Mesodermal cell (in vitro differentiated cells): ENCODE measurements around the gene PIK3AP1.
"Not testable (repeated sequence)": the region's sequence is repeated elsewhere in the genome, so short reads cannot be mapped to it uniquely, and the experiment has no call there.

Experiments
- H3K27ac ChIP-seq: 2 replicates; pipeline ENCODE4 v1.7.0; 2013; ENCODE audit warnings: mild to moderate bottlenecking, low read depth, low read length, moderate library complexity; ENCODE audit not compliant: severe bottlenecking
- H3K36me3 ChIP-seq: 2 replicates; pipeline ENCODE4 v1.7.1; 2013; ENCODE audit warnings: mild to moderate bottlenecking, low read length, moderate library complexity; ENCODE audit not compliant: control insufficient read depth, insufficient read depth
- H3K4me1 ChIP-seq: one replicate; pipeline ENCODE4 v1.7.1; 2013; ENCODE audit warnings: mild to moderate bottlenecking, low read length; ENCODE audit not compliant: insufficient read depth, control insufficient read depth, poor library complexity, severe bottlenecking
- H3K4me3 ChIP-seq: 2 replicates; pipeline ENCODE4 v1.7.0; 2013; ENCODE audit warnings: low read length, control low read depth, mild to moderate bottlenecking; ENCODE audit not compliant: insufficient read depth, poor library complexity, severe bottlenecking; ENCODE audit errors: extremely low read depth
- H3K9me3 ChIP-seq: 2 replicates; pipeline ENCODE4 v1.7.1; 2013; ENCODE audit warnings: mild to moderate bottlenecking, low read length, moderate library complexity; ENCODE audit not compliant: control insufficient read depth
- WGBS, 2 experiments: methylation state at CpG; one replicate each; pipeline ENCODE4 v1.1.5; 2013; ENCODE audit warnings: missing lambda C conversion rate in 2 of 2; ENCODE audit not compliant: insufficient coverage in 2 of 2; 5-methylcytosine and 5-hydroxymethylcytosine counted together

The PIK3AP1 gene

GRCh38 chr10:96684826-96685225 is 35.5 kb downstream of the PIK3AP1 start:
- peaks cover 4% of the 10 kb centered on the region for H3K4me1 ChIP-seq
- 100% methylated on average over 1 of the region's 4 CpGs; no CpG with 5 or more reads in 1 of the 2 experiments for WGBS, 2 experiments
- no peaks in the 10 kb centered on the region for H3K9me3 ChIP-seq
- no peaks in the 10 kb centered on the region for H3K36me3 ChIP-seq
- no peak overlapping the region for H3K27ac ChIP-seq
- H3K4me3 ChIP-seq, result no peak overlapping the region

DNA sequence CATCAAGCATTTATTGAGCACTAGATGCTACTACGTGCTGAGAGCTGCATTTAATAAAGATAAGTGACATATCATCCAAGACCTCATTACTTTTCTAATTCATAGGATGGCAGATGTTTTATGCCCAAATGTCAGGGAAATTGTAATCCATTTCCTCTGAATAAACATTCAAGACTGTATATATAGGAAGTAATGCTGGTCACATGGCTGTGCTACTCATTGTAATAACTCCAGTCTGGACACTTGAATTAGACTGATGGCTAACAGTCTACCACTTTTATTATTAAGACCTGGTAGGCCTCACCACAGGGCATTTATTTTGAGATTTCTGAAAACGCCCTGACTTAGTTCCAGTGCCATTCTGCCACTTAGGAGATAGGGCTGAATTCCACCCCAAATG is 36.6 kb downstream of the PIK3AP1 start:
- 100% methylated on average over 1 of the region's 2 CpGs; no CpG with 5 or more reads in 1 of the 2 experiments for WGBS, 2 experiments

DNA sequence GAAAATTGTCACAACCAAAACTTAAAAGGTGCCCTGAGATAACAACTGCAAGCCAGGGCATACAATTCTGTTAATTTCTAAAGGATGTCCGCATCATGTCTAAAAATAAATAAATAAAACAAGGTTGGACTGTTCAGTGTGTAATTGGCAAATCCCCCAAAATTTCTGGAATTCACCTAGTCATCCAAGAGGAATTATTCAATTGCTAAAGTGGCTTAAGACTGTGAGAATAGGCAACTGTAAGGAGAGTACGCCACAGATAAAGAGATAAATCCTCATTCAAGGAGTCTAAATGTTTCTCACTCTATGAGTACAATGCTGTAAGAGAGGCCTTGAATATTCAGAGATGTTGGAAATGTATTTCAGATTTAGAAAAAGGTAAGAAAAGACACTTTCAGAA is 37.2 kb downstream of the PIK3AP1 start:
- no peak overlapping the region for H3K4me3 ChIP-seq
- H3K36me3 ChIP-seq, result no peaks in the 10 kb centered on the region
- no CpG with 5 or more reads among the region's 2 CpGs for WGBS, 2 experiments
- no peak overlapping the region for H3K27ac ChIP-seq
- peaks cover 4% of the 10 kb centered on the region for H3K4me1 ChIP-seq
- H3K9me3 ChIP-seq, result no peaks in the 10 kb centered on the region

More for the DNA sequence above, 36.6 kb downstream of the PIK3AP1 start:
- Histone ChIP-seq H3K27ac (no peak overlapping the region), H3K4me1 (peaks cover 4% of the 10 kb centered on the region), H3K9me3 (no peaks in the 10 kb centered on the region), H3K4me3 (no peak overlapping the region), H3K36me3 (no peaks in the 10 kb centered on the region)

- no peaks in the 10 kb centered on the region for H3K36me3 ChIP-seq
- no peaks in the 10 kb centered on the region for H3K9me3 ChIP-seq
- H3K27ac ChIP-seq, result no peak overlapping the region
- H3K4me3 ChIP-seq, result no peak overlapping the region
- H3K4me1 ChIP-seq, result peaks cover 4% of the 10 kb centered on the region
- 88 to 94% methylated on average over 3 of the region's 3 CpGs for WGBS, 2 experiments
These were observed 38.8 kb downstream of the PIK3AP1 start for GRCh38 chr10:96681524-96681923.

DNA sequence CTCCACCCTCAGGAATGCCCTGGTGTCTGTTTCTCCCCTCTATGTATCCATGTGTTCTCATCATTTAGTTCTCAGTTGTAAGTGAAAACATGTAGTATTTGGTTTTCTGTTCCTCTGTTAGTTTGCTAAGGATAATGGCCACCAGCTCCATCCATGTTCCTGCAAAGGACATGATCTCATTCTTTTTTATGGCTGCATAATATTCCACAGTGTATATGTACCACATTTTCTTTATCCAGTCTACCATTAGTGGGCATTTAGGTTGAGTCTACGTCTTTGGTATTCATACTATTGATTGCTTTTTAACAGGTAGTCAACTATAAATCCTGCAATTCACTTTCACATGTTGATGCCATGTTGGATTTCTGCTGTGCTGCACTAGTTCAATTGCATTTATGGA is 39.9 kb downstream of the PIK3AP1 start:
- H3K4me3 ChIP-seq, H3K4me1 ChIP-seq, H3K9me3 ChIP-seq, H3K27ac ChIP-seq, H3K36me3 ChIP-seq: not testable (repeated sequence)
- no CpG with 5 or more reads among the region's 1 CpG for WGBS, 2 experiments

- no peak overlapping the region for H3K4me3 ChIP-seq
- H3K4me1 ChIP-seq, result peaks cover 13% of the 10 kb centered on the region
- no CpG with 5 or more reads among the region's 1 CpG for WGBS, 2 experiments
- H3K27ac ChIP-seq, result no peak overlapping the region
- no peaks in the 10 kb centered on the region for H3K9me3 ChIP-seq
- H3K36me3 ChIP-seq, result no peaks in the 10 kb centered on the region
These were observed 41.6 kb downstream of the PIK3AP1 start for GRCh38 chr10:96678725-96679124.

DNA sequence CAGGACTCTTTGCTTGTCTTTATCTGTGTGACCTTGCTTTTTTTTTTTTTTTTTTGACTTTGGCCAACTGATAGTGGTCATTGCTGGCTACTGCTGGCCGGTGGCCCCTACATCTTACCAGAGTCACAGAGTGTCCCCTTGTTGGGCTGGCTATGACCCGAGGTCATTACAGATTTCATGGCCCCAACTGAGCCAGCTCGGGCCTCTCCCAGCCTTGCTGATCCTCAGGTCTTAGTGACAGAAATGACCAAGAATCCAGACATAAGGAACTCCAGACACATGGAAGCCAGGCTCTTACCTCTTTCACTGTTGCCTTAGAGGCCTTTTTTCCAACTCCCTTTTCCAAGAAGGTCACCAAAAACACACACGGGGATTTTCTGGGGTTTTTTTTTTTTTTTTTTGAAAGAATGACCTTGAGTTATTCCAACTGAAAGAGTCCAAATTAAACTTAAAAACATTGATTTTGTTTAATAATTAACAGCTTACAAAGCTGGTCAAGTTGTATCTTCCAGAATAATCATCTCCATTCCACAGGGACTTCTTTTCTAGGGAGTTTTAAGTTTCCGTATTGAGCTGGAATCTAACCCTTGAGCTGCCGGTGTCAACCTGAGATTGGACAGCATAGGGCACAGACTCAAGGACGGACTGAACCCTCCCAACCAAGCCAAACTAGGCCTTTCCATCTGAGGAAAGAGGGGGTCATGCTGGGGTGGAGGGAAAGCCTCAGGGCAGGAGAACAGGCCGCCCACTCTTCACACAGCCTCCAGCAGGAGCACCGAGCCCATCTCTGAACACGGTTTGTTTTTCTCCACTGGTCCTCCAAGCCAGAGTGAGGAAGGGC is 43.8 kb downstream of the PIK3AP1 start:
- Histone ChIP-seq H3K27ac (no peak overlapping the region), H3K9me3 (no peaks in the 10 kb centered on the region), H3K36me3 (no peaks in the 10 kb centered on the region), H3K4me3 (no peak overlapping the region), H3K4me1 (peaks cover 9% of the 10 kb centered on the region)
- 84 to 97% methylated on average over 4 to 6 of the region's 10 CpGs for WGBS, 2 experiments

- Histone ChIP-seq H3K4me3 (no peak overlapping the region), H3K4me1 (peaks cover 9% of the 10 kb centered on the region), H3K9me3 (no peaks in the 10 kb centered on the region), H3K36me3 (no peaks in the 10 kb centered on the region), H3K27ac (no peak overlapping the region)
- WGBS, 2 experiments, result 85 to 89% methylated on average over 1 to 2 of the region's 3 CpGs
These were observed 44.5 kb downstream of the PIK3AP1 start for GRCh38 chr10:96675846-96676245.

DNA sequence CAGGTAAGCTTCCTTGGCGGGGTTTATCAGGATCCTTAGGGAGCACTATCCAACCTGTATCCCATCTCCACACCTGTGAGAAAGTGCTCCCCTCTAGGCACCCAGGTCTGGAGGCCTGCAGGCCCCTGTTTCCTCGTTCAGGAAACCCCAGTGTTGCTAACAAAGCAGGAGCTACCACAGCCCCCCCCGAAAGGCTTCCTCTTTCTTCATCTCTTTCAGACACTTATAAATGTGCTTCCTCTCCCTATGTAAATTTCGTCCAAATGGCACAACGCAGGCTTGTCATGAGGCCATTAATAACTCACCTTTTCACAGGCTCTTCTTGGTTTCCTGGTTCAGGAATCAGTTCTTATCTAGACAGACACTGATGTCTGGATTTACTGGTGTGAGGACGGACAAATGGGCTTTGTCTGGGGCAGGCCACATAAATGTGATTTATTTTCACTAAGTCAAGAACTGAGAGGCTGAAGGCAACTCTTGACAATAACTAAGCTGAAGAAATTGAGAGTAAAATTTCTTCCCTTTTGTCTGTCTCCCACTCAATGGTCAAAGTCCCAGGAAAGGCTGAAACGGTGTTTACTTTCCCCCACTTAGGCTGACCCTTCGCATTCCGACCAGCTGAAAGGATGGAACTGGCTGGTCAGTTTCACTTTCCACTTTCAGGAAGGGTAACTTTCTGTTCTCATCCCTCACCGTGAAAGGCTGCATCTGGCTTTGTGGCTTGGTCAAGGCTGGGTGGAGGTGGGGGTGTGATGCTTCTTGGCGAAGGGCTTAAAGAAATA is 46.8 kb downstream of the PIK3AP1 start:
- 90 to 92% methylated on average over 7 to 8 of the region's 11 CpGs for WGBS, 2 experiments
- Histone ChIP-seq H3K4me3 (no peak overlapping the region), H3K9me3 (no peaks in the 10 kb centered on the region), H3K4me1 (peaks cover 9% of the 10 kb centered on the region), H3K27ac (no peak overlapping the region), H3K36me3 (no peaks in the 10 kb centered on the region)

DNA sequence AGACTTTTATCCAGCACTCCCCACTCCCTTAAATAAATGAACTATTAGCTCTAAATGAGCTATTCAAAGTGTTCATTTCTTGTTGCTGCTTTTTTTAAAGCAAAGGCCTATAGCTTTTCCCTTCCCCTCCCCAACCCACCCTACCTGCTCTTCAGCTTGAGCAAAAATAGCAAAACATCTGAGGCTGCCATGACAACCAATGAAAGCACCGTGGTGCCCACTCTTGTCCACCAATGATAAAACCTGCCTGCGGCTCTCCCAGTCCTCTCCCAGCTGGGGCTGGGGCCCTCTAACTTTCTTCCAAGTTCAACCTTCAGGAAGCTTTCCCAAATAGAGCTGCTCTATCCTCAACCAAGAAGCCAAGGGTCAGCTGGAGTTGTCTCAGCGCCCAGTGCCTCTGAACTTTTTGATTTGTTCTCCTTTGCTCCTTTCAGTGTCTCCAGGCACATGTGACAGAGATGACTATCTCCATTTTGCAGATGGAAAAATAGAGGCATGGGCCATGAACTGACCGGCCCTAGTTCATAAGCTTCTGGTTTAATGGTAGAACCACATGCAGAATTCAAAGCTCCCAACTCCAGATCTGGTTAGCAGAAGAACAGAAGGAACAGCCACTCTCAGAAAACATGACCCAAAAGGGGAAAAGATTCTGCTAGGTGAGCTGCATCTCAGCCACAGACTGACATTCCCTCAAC is 47.7 kb downstream of the PIK3AP1 start:
- H3K4me3 ChIP-seq, result no peak overlapping the region
- WGBS, 2 experiments, result 90 to 93% methylated on average over 4 of the region's 4 CpGs
- no peaks in the 10 kb centered on the region for H3K9me3 ChIP-seq
- H3K36me3 ChIP-seq, result no peaks in the 10 kb centered on the region
- no peak overlapping the region for H3K27ac ChIP-seq
- H3K4me1 ChIP-seq, result peaks cover 9% of the 10 kb centered on the region
